Sigmoid colon (tissue), 4 donors: ENCODE data around the gene CD52.

Experiments
- POLR2A ChIP-seq, 2 donors: fragments of 450-650 bp; IDR thresholded peaks; one replicate each; pipeline ENCODE4 v1.6.1; 2016; ENCODE audit warnings: antibody characterized with exemption in 2 of 2, mild to moderate bottlenecking in 2 of 2, moderate library complexity in 2 of 2
- POLR2AphosphoS5 ChIP-seq, 4 donors: sonication (generic); formaldehyde crosslinking; IDR thresholded peaks; one replicate each; pipeline ENCODE4 v1.6.1; 2017; ENCODE audit warnings: antibody characterized with exemption in 4 of 4
- TF ChIP-seq, protein P1 (sequence below), 4 experiments: fragments of 450-650 bp in 3 of 4; fragments of 200-600 bp in 1 of 4; IDR thresholded peaks; one replicate each; pipeline ENCODE4 v1.5.1; 2016 to 2019; ENCODE audit warnings: antibody characterized with exemption in 4 of 4, mild to moderate bottlenecking in 3 of 4, moderate library complexity in 2 of 4

- TF ChIP-seq POLR2A (IDR thresholded peaks at IDR 0.05) (no peak), POLR2AphosphoS5 (IDR thresholded peaks at IDR 0.05) (no peak)
- TF ChIP-seq, protein P1, sequence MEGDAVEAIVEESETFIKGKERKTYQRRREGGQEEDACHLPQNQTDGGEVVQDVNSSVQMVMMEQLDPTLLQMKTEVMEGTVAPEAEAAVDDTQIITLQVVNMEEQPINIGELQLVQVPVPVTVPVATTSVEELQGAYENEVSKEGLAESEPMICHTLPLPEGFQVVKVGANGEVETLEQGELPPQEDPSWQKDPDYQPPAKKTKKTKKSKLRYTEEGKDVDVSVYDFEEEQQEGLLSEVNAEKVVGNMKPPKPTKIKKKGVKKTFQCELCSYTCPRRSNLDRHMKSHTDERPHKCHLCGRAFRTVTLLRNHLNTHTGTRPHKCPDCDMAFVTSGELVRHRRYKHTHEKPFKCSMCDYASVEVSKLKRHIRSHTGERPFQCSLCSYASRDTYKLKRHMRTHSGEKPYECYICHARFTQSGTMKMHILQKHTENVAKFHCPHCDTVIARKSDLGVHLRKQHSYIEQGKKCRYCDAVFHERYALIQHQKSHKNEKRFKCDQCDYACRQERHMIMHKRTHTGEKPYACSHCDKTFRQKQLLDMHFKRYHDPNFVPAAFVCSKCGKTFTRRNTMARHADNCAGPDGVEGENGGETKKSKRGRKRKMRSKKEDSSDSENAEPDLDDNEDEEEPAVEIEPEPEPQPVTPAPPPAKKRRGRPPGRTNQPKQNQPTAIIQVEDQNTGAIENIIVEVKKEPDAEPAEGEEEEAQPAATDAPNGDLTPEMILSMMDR (IDR thresholded peaks at IDR 0.05): no peak
Measured at GRCh38 chr1:26300578-26301275, 17.0 kb upstream of the CD52 start.
